CD4-positive, alpha-beta T cell treated with Interleukin-4 for 1 hour (primary cell): ENCODE measurements around the gene GNAL.

Experiments
- DNase-seq, 2 donors: peaks; one replicate each; pipeline ENCODE4 v3.0.0-alpha.2; 2020 to 2022

GNAL gene

DNA sequence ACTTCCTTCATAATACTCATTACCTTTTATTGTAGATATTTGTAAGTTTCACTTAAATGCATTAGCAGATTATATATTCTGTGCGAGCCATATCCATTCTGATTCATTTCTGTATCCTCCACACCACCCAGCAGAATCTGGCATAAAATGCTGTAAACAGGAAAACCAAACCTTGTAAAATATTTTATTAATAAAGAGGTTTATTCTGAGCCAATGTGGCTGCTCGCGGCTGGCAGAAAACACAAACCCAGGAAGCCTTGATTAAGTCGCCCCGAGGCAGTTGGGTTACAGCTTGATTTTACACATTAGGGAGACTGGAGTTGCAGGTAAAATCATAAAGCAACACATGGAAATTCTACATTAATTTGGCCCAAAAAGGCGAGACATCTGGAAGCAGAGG lies 40.5 kb downstream of the GNAL start:
- no peak for DNase-seq

DNA sequence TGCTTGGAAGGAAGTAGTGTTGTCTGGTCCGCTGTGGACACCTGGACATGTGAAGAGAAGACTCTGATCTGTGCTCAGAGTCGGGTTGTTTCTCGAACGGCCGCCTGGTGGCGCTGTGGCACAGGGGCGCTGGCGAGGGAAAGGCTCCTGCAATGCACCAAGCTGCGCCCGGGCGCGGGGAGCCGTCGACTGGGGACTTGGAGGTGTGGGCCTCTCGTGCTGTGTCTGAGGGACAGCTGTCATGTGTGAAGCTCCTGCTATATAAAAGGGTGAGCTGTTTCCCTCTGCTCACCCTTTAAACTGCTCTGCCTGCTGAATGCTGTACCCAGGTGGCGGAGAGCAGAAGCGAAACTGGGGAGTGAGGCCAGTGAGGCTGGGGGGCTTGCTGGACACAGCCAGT lies 44.0 kb downstream of the GNAL start:
- peak; percentile 60 to 62 for DNase-seq

DNA sequence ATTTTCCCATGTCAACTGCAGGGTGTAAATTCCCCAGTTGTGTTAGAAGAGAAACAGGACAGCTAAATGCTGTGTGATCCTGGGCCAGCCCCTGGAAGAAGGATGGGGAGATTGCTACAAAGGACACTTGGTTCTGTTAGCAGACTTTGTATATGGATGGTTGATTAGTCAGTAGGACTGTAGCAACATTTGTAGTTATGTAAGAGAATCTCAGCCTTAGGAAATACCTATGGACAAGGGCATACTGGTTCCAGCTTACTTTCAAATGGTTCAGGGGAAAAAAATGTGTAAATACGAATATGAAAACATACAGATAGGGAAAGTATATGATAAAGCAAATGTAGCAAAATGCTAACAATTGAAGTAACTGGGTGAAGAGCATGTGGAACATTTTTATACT lies 47.6 kb downstream of the GNAL start:
- DNase-seq: no peak

DNA sequence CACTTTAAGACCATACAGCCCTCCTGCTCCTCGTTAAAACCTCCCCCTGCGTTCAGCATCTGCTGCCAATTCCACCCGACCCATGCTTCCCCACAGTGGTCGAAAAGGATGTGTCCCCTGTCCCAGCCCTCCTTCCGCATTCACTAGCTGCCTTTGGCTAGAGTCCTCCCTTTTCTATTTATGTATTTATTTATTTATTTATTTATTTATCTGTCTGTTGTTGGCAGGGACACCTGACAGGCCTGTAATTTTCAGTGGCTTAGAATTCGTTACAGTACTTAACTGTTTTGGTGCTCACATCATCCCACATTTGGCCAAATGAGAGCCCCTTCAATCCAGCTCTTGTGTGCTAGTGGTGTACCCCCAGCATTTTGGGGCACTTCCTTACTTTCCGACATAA lies 50.8 kb downstream of the GNAL start:
- no peak for DNase-seq

DNA sequence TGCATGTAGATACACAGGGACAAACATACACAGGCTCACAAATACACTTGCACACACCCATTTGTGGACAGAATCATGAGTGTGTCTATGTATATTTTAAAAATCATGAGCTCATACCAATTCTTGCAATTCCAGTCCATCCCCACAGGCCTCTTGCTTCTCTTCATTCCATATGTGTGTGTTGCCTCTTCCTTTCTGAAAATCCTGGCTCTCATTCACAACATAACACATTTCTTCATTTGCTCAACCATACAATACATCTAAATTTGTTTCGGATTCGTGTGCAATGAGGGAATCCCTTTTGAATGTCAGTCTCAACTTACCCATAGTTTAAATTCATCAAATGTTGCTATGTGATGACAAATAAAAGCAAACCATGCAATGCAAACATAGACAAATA lies 51.4 kb downstream of the GNAL start:
- DNase-seq: no peak

DNA sequence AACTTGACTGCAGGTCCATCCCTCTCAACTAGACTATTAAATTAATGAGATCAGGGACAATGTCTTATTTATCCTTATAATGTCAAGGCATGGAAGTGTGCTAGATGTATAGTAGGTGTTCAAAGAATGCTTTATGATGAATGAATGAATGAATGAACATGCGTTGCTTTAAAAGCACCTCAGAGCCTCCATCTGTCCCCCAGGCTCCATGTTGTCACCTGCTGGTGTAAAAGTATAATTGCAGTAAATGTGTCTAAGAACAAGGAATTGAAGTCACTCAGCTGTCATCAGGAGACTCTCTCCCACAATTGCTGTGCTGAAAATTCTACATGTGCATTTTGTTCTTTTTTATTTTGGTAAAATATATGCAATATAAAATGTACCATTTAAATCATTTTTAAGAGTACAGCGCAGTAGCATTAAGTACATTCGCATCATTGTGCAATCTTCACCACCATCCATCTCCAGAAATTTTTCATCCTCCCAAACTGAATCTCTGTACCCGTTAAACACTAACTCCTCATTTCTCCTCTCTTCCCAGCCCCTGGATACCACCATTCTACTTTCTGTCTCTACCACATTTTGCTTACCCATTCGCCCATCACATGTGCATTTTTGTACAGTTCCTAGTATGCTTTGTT lies 52.6 kb downstream of the GNAL start:
- peak in 1 of 2 donors; percentile 16 for DNase-seq

DNA sequence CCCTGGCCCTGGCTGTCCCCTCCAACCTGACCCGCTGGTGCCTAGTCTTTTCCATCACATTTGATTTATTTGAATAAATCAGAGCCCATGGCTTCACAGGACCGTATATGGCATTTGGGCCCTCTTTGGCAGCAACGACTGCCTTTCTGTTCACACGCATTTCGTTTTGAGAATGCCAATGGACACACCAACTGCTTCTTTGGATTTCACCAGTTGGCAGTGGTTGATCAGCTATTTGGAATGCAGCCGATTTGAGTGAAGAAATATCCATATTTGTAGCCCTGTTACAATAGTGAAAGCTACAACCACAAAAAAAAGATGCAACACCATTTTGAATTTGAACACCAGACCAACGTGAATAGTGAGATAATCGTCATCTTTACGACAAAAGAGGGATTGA lies 56.5 kb downstream of the GNAL start:
- DNase-seq: no peak

DNA sequence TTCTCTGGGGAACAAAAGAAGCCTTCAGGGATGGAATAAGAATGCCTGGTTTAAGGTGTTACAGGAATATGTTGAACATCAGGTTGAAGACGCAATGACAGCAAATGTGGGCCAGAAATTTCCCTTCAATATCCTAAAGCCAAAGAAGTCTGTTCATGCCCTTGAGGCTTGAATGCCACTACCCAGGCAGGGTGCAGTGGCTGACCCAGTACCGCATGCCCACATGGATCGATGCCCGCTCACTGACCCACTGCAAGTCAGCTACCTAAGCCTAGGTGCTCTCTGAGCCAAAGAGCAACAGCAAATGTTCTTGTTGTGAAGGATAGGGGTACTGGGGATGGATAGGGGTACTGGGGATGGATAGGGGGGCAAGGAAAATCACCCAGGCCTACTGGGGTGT lies 58.2 kb downstream of the GNAL start:
- DNase-seq: no peak

DNA sequence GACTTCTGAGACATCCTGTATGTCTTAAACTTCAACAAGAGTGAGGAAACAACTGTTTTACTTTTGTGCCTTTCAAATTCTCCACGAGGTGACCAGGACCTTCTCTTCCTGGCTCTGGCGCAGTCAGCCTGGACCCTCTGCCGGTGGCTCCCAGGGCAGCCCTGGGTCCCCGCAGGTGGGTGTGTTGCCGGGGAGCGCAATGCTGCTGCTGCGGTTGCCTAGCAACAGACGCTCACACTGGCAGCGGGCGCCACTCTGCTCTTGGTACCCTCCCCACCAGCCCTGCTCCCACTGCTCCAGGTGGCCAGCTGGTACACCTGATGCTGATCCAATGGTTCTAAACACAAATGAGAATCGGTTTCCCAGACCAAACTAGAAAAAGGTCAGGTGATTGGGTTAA lies 58.7 kb downstream of the GNAL start:
- no peak for DNase-seq

DNA sequence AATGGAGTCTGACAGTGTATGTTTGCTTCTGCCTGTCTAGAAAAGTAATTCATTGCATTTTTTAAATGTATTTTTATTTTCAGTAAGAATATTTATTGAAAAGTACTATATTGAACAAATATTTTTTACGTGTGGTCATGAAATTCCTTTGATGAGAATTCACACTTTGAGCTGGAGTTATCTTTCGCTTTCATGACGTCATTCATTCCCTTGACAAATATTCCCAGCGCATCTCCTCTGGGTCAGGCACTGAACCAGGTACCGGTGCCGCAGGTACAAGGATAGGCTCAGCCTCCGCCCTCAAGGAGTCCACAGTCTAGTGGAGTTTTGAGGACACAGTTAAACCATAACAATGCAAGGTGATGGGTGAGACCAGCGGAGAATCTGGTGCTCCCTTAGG lies 60.2 kb downstream of the GNAL start:
- no peak for DNase-seq

DNA sequence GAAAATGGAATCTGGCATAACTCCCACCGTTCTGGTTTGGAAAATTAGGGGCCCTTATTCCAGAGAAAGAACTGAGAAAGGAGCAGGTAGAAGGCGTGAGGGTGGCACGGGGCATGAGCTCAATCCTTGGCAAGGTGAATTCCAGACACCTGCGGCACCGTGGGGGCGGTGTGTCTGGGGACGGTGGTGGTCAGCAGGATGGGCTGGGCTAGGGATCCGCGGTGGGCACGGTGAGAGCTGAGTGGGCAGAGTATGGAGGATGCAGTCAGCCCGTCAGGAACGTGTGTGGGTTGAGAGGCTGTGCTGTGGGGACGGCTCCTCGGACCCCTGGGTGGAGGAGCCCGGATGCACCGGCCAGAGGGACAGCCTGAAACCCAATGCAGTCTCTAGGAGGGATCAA lies 61.1 kb downstream of the GNAL start:
- no peak for DNase-seq

DNA sequence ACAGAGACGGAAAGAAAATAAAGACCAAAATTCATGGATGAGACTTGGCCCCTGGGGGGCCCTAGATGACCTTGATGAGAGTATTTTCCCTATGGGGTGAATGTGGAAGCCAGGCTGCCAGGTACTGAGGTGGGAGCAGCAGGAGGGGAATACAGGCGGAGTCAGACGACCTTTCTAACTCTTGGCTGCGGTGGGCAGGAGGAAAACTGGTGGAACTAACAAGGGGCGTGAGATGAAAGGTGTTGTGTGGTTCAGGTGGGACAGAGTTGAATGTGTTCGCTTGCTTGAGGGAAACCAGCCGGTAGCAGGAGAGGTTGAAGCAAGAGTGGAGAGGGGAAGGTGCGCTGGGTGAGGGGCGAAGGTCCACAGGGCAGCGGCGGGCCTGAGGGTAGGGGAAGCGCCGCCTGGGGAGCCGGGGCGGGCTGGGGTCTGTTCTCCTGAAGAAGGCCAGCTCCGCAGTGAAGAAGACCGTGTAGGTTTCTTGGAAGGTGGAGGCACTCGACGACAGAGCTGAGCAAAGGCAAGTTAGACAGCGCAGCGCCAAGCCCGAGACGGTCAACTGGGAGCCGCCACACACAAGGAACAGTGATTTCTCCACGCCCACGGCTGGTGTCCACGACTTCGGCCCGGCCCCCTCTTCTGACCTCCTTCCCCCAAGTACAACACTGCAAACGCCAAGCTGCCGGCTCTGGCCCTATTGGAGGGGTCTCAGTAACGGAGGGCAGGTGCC lies 61.7 kb downstream of the GNAL start:
- DNase-seq: no peak

DNA sequence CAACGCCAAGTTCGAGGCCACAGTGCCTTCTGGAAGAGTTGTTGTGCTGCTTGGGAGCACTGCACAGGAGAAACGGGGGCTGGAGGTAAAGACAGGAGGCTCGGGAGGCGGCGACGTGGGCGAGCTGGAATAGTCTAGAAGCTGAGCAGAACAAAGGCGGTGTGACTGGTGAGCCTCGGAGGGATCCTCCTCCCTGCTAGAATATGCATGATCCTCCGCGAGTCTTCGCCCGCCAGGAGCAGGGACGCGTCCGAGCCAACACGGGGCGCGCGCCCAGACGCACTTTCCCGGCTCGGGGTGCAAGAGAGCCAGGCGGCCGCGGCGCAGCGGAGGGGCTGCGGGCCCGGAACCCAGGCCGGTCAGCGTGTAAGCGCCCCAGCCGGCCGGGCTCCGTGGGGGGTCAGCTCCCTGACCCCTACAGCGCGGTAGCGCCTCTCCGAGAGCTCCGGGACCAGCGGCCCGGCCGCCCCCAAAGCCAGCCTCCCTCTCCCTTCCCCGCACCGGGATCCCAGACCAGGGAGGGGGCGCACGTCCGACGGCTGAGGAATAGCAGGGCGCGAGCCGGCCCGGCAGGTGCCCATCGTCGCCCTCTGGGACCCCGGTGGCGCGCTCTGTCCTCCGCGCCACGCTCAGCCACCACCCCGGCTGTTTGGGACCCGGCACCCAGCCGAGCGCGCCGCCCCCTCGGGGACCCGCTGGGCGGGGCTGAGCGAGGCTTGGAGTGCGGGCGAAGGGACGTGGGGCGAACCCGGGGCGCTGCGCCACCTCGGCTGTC lies 62.5 kb downstream of the GNAL start:
- no peak for DNase-seq

DNA sequence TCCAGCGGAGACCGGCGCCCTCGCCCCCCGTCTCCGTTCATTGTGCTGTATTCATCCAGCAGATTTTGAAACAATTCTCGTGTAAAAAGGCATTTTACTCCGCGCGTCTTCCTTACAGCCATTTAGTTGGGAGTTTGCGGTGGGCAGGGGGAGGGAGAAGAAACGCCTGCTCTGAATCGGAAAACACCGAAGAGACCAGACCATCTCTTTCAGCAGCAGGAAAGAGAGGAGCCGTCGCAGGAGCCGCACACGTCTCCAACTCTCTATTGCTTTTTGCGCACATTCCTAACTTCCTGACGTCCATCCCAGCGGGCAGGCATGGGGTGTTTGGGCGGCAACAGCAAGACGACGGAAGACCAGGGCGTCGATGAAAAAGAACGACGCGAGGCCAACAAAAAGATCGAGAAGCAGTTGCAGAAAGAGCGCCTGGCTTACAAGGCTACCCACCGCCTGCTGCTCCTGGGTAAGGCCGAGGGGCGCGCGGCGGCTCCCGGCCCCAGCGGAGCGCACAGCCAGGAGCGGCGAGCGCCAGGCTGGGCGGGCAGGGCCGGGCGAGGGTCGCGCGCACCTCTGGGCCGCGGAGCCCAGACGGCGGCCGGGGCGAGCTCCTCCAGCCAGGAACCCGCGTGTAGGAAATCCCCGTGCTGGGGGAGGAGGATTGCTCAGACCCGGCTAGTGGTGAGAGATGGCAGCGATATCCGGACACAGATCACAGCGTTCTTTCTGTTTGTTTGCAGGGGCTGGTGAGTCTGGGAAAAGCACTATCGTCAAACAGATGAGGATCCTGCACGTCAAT lies 63.2 kb downstream of the GNAL start:
- DNase-seq: no peak

DNA sequence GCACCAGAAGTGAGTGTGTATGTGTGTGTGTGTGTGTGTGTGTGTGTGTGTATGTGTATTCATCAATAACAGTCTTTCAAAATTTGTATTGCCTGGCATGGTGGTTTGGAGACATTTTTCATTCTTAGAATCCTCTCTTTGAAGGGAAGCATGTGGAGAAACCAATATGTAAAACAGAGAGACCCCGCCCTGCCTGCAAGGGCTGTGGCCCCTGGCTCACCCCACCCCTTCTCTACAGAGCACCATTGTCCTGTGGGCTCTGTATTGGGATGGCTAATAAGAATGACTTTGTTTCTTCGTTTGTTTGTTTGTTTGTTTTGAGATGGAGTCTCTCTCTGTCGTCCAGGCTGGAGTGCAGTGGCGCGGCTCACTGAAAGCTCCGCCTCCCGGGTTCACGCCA lies 65.9 kb downstream of the GNAL start:
- no peak for DNase-seq

DNA sequence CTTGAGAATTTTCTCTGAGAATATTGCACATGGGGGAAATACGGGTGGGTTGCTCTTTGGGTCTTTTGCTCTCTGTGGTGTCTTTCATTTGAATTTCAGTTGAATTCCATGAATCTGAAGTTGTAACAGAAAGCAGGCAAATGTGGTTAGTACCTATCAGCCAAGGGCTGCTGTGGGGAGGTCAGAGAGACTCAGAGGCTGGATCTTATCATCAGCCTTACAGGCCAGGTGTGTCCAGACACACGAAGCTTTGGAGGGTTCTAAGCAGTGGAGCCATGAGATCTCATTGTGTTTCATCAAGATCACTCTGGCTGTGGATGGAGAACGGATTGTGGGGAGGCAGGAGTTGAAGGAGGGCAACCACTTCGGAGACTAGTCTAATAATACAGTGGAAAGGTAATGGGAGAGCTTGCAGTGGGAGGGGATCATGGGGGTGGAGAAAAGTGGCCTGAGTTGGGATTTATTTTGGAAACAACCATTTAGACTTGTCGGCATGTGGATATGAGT lies 68.1 kb downstream of the GNAL start:
- no peak for DNase-seq

DNA sequence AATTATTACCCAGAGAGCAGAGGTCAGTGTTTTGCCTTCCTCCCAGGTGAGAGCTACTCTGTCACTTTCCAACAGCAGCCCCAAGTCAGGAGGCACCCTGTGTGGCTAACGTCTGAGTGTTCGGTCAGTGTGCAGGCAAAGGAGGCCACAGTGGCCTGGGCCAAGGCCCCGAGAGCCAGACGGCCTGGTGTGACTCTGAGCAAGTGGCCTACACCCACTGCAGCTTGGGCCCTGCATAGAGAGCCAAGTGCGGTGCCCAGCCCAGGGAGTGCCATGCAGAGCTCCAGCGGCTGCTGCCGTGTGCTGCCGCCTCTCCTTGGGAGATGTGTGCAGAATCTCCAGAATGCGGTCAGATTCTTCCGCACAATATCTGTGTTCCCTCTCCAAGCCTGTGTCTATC lies 70.4 kb downstream of the GNAL start:
- no peak for DNase-seq

DNA sequence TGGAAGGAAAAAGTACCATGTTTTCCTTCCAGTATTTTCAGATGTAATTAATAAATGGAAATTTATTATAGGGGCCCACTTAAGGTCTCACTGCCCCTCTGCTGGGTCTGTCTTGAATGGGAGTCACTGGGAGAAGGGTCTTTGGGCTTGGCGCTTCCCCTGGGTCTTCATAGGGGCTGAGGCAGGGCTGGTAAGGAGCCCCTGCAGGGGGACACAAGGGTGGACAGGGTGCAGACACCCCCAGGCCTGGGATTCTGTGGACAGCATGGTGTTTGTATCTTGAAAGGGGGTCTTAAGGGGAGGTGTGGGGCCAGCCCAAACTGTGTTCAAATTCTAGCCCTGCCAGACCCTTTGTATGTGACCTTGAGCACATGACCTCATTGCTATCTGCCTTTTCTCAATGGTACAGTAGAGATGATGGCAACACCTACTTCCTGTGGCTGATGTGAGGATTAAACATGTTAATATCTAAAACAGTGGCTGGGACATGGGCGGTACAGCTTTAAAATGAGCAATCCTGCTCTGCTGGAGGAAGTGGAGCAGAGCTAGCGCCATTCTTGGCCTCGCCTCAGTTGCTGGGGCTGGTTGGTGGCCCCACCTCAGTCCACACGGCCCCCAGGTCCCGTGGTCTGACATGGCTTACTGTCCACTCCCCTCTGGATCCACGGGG lies 71.6 kb downstream of the GNAL start:
- peak in 1 of 2 donors; percentile 23 for DNase-seq

DNA sequence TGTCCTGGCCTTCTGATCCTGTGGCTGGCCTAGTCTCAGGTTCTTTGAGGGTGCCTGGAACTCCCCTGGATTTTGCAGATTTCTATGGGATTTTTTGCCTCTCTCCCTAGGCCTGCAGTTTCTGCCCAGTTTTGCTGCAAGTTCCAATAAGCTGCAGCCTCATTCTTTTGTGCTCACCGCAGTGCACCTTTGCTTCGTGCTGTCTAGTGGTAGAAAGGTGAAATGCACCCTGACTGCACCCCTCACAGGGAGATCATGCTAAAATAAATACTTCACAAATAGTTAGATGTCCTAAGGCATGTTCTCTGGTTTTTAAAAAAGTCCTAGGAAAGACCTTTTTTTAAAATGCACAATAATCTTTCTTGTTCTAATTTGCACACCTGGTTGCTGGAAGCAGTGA lies 72.5 kb downstream of the GNAL start:
- no peak for DNase-seq

DNA sequence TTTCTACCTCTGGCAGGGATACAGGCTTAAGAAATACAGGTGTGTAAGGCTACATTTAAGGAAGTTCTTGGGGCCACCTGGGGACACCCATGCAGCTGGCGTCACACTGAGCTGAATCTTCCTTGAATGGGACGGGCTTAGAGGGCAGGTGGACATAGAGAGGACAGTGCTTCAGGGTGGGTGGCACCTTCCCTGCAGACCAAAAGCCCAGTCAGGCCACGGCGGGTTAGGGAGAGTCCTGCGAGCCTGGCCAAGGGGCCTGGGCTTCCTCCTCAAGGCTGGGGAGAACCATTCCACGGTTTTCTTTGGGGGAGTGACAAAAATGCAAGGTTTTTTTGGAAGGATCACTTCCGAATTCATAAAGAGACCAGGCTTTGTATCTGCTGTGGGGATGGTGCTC lies 73.4 kb downstream of the GNAL start:
- no peak for DNase-seq

DNA sequence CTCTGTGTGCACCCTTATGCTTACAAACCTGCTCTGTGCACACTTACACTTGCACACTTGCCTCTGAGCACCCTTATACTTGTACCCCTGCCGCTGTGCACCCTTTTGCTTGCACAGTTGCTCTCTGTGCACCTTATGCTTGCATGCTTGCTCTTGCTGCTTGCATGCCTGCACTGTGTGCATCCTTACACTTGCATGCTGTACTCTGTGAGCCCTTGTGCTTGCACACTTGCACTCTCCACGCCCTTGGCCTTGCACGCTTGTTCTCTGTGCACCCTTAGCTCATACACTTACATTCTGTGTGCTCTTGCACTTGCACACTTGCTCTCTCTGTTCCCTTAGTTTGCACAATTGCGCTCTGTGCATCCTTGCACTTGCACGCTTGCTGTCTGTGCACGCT lies 78.3 kb downstream of the GNAL start:
- DNase-seq: no peak

DNA sequence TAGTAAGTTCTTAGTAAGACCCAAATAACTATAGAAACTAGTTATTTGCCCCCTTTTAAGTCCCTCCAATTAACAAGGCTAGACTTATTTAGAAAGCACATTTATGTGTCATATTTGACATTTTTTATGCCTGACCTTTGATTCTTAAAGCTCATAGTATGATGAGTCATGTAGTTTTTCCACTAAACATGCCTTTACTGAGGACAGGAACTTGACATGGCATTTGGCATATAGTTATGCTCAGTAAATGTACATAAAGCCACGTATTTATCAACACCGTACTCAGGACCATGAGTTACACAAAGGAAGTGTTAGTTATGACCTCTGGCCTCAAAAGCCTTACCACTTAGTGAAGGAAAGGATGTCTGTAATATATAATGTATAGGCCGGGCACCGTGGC lies 78.9 kb downstream of the GNAL start:
- no peak for DNase-seq
